ENCODE data around the gene FNDC8.
A peak's percentile ranks its signal among the peaks of the same experiment; 100 is the strongest.
"Not testable (repeated sequence)": the region's sequence is repeated elsewhere in the genome, so short reads cannot be mapped to it uniquely, and the experiment has no call there.

The FNDC8 gene

GRCh38 chr17:35097776-35098175 lies 23.6 kb upstream of the FNDC8 start:
- H3K36me3 ChIP-seq (ENCODE audit: control insufficient read depth, insufficient read depth, low read length): peaks cover 31% of the 10 kb centered on the region
- no peak overlapping the region for H3K27ac ChIP-seq (ENCODE audit: low read depth, low read length)
- no peaks in the 10 kb centered on the region for H3K4me1 ChIP-seq (ENCODE audit: control insufficient read depth, insufficient read depth, low read length)
- peak overlapping the region; percentile 44 for H3K9ac ChIP-seq (ENCODE audit: low read length)
- H3K9me3 ChIP-seq (ENCODE audit: control insufficient read depth, insufficient read depth, low read depth, low read length): no peaks in the 10 kb centered on the region
- no peaks in the 10 kb centered on the region for H3K27me3 ChIP-seq (ENCODE audit: control insufficient read depth, insufficient read depth, low read length)
- no peak overlapping the region for H3K4me3 ChIP-seq (ENCODE audit: low read depth, low read length)

DNA sequence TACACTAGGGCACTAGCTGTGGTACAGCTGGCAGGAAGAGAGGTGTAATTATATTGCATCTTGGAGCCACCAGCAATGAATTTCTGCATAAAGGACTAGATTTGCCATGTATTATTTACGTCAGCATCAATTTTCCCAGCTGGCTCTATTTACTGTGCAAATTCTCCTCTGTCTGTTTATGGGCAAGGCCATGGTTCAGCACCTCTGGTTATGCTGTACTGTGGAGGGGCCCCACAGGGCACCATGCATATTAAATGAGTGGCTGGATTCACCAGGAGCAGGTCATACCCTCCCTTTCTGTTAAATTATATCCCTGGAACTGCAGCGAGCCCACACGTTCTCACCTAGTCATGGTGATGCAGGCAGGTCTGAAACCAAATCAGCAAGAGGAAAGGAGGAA lies 21.5 kb upstream of the FNDC8 start:
- Histone ChIP-seq H3K9ac (ENCODE audit: low read length) (no peak overlapping the region), H3K4me1 (ENCODE audit: control insufficient read depth, insufficient read depth, low read length) (no peaks in the 10 kb centered on the region), H3K9me3 (ENCODE audit: control insufficient read depth, insufficient read depth, low read depth, low read length) (no peaks in the 10 kb centered on the region), H3K27me3 (ENCODE audit: control insufficient read depth, insufficient read depth, low read length) (no peaks in the 10 kb centered on the region), H3K4me3 (ENCODE audit: low read depth, low read length) (no peak overlapping the region), H3K27ac (ENCODE audit: low read depth, low read length) (no peak overlapping the region), H3K36me3 (ENCODE audit: control insufficient read depth, insufficient read depth, low read length) (peaks cover 39% of the 10 kb centered on the region)

GRCh38 chr17:35101036-35101435 lies 20.4 kb upstream of the FNDC8 start:
- H3K27me3 ChIP-seq (ENCODE audit: control insufficient read depth, insufficient read depth, low read length): no peaks in the 10 kb centered on the region
- H3K4me3 ChIP-seq (ENCODE audit: low read depth, low read length): no peak overlapping the region
- H3K4me1 ChIP-seq (ENCODE audit: control insufficient read depth, insufficient read depth, low read length): no peaks in the 10 kb centered on the region
- H3K36me3 ChIP-seq (ENCODE audit: control insufficient read depth, insufficient read depth, low read length): peaks cover 49% of the 10 kb centered on the region
- H3K9me3 ChIP-seq (ENCODE audit: control insufficient read depth, insufficient read depth, low read depth, low read length): no peaks in the 10 kb centered on the region
- no peak overlapping the region for H3K27ac ChIP-seq (ENCODE audit: low read depth, low read length)
- no peak overlapping the region for H3K9ac ChIP-seq (ENCODE audit: low read length)

GRCh38 chr17:35101725-35102124 lies 19.7 kb upstream of the FNDC8 start:
- Histone ChIP-seq H3K4me1 (ENCODE audit: control insufficient read depth, insufficient read depth, low read length) (no peaks in the 10 kb centered on the region), H3K27me3 (ENCODE audit: control insufficient read depth, insufficient read depth, low read length) (no peaks in the 10 kb centered on the region), H3K36me3 (ENCODE audit: control insufficient read depth, insufficient read depth, low read length) (peaks cover 56% of the 10 kb centered on the region), H3K27ac (ENCODE audit: low read depth, low read length) (no peak overlapping the region), H3K9ac (ENCODE audit: low read length) (no peak overlapping the region), H3K4me3 (ENCODE audit: low read depth, low read length) (no peak overlapping the region), H3K9me3 (ENCODE audit: control insufficient read depth, insufficient read depth, low read depth, low read length) (no peaks in the 10 kb centered on the region)

DNA sequence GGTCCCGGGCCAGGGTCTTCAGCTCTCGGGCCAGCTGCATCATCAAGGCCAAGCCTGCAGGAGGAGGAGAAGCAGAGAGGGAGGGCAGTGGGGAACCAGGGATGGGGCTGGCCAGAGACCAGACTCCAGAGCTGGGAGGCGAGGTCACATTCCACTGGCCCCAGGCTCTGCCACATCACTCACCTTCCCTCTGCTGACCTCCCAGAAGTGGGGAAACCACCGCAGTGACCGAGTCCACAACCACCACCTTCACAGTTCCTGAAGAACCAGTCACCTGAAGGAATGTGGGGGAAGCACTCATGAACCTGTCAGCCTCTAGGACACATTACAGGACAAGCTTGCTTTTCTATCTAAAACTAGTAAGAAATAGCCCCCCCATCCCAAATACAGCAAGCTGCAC lies 18.1 kb upstream of the FNDC8 start:
- H3K4me3 ChIP-seq (ENCODE audit: low read depth, low read length): no peak overlapping the region
- H3K27me3 ChIP-seq (ENCODE audit: control insufficient read depth, insufficient read depth, low read length): no peaks in the 10 kb centered on the region
- no peak overlapping the region for H3K27ac ChIP-seq (ENCODE audit: low read depth, low read length)
- H3K9ac ChIP-seq (ENCODE audit: low read length): no peak overlapping the region
- no peaks in the 10 kb centered on the region for H3K4me1 ChIP-seq (ENCODE audit: control insufficient read depth, insufficient read depth, low read length)
- no peaks in the 10 kb centered on the region for H3K9me3 ChIP-seq (ENCODE audit: control insufficient read depth, insufficient read depth, low read depth, low read length)
- peaks cover 56% of the 10 kb centered on the region for H3K36me3 ChIP-seq (ENCODE audit: control insufficient read depth, insufficient read depth, low read length)

- Histone ChIP-seq H3K4me3 (ENCODE audit: low read depth, low read length) (no peak overlapping the region), H3K27me3 (ENCODE audit: control insufficient read depth, insufficient read depth, low read length) (no peaks in the 10 kb centered on the region), H3K36me3 (ENCODE audit: control insufficient read depth, insufficient read depth, low read length) (peaks cover 45% of the 10 kb centered on the region)
These were observed 16.5 kb upstream of the FNDC8 start for GRCh38 chr17:35104844-35105450.

DNA sequence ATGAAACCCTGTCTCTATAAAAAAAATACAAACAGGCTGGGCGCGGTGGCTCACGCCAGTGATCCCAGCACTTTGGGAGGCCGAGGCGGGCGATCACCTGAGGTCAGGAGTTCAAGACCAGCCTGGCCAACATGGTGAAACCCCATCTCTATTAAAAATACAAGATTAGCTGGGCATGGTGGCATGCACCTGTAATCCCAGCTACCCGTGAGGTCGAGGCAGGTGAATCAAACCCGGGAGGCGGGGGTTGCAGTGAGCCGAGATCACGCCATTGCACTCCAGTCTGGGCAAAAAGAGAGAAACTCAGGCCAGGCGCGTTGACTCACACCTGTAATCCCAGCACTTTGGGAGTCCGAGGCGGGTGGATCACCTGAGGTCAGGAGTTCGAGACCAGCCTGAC lies 10.6 kb upstream of the FNDC8 start:
- H3K9ac ChIP-seq (ENCODE audit: low read length); H3K4me3 ChIP-seq (ENCODE audit: low read depth, low read length); H3K9me3 ChIP-seq (ENCODE audit: control insufficient read depth, insufficient read depth, low read depth, low read length); H3K4me1 ChIP-seq (ENCODE audit: control insufficient read depth, insufficient read depth, low read length); H3K27me3 ChIP-seq (ENCODE audit: control insufficient read depth, insufficient read depth, low read length); H3K27ac ChIP-seq (ENCODE audit: low read depth, low read length): not testable (repeated sequence)
- peaks cover 13% of the 10 kb centered on the region for H3K36me3 ChIP-seq (ENCODE audit: control insufficient read depth, insufficient read depth, low read length)

More at GRCh38 chr17:35104844-35105450, 16.5 kb upstream of the FNDC8 start:
- H3K27ac ChIP-seq (ENCODE audit: low read depth, low read length): no peak overlapping the region
- no peak overlapping the region for H3K9ac ChIP-seq (ENCODE audit: low read length)
- no peaks in the 10 kb centered on the region for H3K4me1 ChIP-seq (ENCODE audit: control insufficient read depth, insufficient read depth, low read length)
- H3K9me3 ChIP-seq (ENCODE audit: control insufficient read depth, insufficient read depth, low read depth, low read length): no peaks in the 10 kb centered on the region

GRCh38 chr17:35116845-35117244 lies 4.6 kb upstream of the FNDC8 start:
- Histone ChIP-seq H3K36me3 (ENCODE audit: control insufficient read depth, insufficient read depth, low read length) (0 out of 2 replicates have a peak, but pooled peaks cover 5% of the 10 kb centered on the region), H3K9me3 (ENCODE audit: control insufficient read depth, insufficient read depth, low read depth, low read length) (no peaks in the 10 kb centered on the region), H3K4me1 (ENCODE audit: control insufficient read depth, insufficient read depth, low read length) (peaks cover 7% of the 10 kb centered on the region), H3K27me3 (ENCODE audit: control insufficient read depth, insufficient read depth, low read length) (peaks cover 6% of the 10 kb centered on the region; the same call in 1 of the 2 replicates), H3K4me3 (ENCODE audit: low read depth, low read length) (no peak overlapping the region), H3K27ac (ENCODE audit: low read depth, low read length) (no peak overlapping the region), H3K9ac (ENCODE audit: low read length) (peak overlapping the region; percentile 9)

DNA sequence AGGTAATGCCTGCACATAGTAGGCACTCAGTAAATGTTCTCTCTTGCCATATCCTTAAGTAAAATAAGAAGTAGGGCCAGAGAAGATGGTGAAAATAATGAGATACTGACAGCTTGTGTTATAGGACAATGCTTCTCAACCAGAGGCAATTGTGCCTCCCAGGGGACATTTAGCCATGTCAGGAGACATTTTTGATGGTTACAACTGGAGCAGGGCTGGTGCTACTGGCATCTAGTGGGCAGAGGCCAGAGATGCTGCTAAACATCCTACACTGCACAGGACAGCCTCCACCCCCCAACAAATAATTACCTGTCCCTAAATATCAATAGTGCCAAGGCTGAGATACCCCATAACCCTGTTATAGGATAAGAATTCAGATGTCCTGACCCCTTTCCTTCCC lies 3.4 kb upstream of the FNDC8 start:
- Histone ChIP-seq H3K9me3 (ENCODE audit: control insufficient read depth, insufficient read depth, low read depth, low read length) (no peaks in the 10 kb centered on the region), H3K27me3 (ENCODE audit: control insufficient read depth, insufficient read depth, low read length) (peaks cover 6% of the 10 kb centered on the region; the same call in 1 of the 2 replicates), H3K4me1 (ENCODE audit: control insufficient read depth, insufficient read depth, low read length) (peaks cover 7% of the 10 kb centered on the region), H3K36me3 (ENCODE audit: control insufficient read depth, insufficient read depth, low read length) (0 out of 2 replicates have a peak, but pooled peaks cover under 1% of the 10 kb centered on the region), H3K4me3 (ENCODE audit: low read depth, low read length) (no peak overlapping the region), H3K9ac (ENCODE audit: low read length) (no peak overlapping the region), H3K27ac (ENCODE audit: low read depth, low read length) (no peak overlapping the region)

DNA sequence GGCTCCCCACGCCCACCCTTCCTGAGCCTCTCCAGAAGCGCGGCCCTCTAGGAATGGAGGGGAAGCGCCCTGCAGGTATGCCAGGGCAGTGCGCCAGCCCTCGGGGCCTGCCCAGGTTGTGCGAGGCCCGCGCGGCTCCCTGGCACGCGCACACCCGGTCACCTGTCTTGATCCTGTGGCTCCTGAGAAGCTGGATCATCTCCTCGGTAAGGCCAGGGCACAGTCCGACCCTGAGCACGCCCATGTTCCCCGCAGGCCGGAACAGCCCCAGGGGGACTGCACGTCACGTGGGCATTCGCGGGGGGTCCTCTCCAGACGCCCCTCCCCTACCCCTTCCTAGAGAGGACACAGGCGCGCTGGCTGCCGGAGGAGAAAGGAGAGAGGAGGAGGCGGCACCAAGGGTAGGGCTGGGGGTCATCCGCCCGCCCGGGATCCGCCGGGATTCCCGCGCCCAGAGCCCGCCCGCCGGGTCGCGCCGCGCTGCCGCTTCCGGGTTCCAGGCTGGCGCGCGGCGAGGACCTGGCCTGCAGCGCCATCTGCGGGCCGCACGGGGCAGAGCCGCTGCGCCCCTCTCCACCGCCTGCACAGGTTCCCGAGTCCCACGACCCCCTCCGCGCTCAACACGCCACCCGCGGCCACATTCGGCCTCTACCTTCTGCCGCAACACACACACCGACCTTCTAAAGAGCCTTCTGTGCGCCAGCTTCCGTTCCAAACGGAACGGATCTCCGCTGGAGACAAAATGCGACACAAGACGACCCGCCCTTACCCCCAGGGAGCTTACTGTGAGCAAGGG lies 1.8 kb upstream of the FNDC8 start, which contains the start of gene RAD51D:
Gene RAD51D, minus strand, starts transcription at position 491 of the 796 bp plus-strand sequence. Its CDS starts 247 bp downstream, at position 244.
- H3K36me3 ChIP-seq (ENCODE audit: control insufficient read depth, insufficient read depth, low read length): no peaks in the 10 kb centered on the region

More for the DNA sequence above, 1.8 kb upstream of the FNDC8 start, which contains the start of gene RAD51D:
- H3K9me3 ChIP-seq (ENCODE audit: control insufficient read depth, insufficient read depth, low read depth, low read length): no peaks in the 10 kb centered on the region
- peaks cover 6% of the 10 kb centered on the region; the same call in 1 of the 2 replicates for H3K27me3 ChIP-seq (ENCODE audit: control insufficient read depth, insufficient read depth, low read length)
- peaks cover 7% of the 10 kb centered on the region for H3K4me1 ChIP-seq (ENCODE audit: control insufficient read depth, insufficient read depth, low read length)
- peak within 1 kb of the TSS; percentile 91 for H3K9ac ChIP-seq (ENCODE audit: low read length)
- peak within 1 kb of the TSS; percentile 92 for H3K4me3 ChIP-seq (ENCODE audit: low read depth, low read length)
- peak within 1 kb of the TSS; percentile 73; the same call in 1 of the 2 replicates for H3K27ac ChIP-seq (ENCODE audit: low read depth, low read length)
